LNCaP clone FGC (cell line): ENCODE data around the gene MDP1.

Experiments used
- DNase-seq: peaks from one replicate; pipeline ENCODE4 v3.0.0-alpha.2; 2011; ENCODE audit warnings: low read depth
- H3K4me3 ChIP-seq: 2 replicates; pipeline ENCODE4 v1.5.1; 2011; ENCODE audit warnings: mild to moderate bottlenecking, low read depth, low read length, control low read depth
- TF ChIP-seq, protein P1 (sequence below): IDR thresholded peaks from 2 replicates; pipeline ENCODE4 v1.5.1; 2012; ENCODE audit warnings: mild to moderate bottlenecking; ENCODE audit not compliant: control insufficient read depth, insufficient read depth; ENCODE audit errors: extremely low read depth

Gene MDP1

DNA sequence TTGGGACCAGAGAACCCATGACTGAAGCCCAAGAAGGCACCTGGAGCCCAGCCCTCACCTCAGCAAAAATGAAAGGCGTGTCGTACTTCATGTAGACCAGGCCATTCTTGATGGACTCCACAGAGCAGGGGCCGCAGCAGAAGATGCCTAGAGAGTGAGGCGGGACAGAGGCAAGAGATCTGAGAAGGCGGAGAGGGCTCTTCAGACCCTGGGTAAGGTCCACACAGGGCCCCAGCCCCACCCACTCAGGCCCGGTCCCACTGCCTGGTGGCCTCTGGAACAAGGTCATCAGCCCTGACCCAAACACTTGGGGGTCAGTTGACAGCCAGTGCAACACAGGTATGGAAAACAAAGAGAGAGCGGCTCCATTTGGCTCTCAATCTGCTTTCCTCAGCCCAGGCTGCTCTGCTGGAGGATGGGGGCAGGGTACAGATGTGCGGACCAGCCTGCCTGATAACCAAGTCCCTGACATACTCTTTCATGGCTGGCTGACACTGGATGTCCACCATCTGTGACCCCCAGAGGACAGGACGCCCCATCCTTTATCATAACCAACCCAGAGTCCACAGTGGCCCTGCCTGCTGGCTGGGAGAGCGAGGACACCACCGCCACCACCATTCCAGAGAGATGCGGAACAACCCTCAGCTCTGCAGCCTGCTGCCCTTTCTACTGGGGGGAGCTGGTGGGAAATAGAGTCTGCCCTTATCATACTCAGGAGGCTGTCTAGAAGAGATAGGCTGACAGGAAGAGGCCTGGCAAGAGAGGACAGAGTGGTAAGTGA, 40.3 kb upstream of the MDP1 start:
- no peak overlapping the region for H3K4me3 ChIP-seq
- DNase-seq: no peak
- TF ChIP-seq, protein P1, sequence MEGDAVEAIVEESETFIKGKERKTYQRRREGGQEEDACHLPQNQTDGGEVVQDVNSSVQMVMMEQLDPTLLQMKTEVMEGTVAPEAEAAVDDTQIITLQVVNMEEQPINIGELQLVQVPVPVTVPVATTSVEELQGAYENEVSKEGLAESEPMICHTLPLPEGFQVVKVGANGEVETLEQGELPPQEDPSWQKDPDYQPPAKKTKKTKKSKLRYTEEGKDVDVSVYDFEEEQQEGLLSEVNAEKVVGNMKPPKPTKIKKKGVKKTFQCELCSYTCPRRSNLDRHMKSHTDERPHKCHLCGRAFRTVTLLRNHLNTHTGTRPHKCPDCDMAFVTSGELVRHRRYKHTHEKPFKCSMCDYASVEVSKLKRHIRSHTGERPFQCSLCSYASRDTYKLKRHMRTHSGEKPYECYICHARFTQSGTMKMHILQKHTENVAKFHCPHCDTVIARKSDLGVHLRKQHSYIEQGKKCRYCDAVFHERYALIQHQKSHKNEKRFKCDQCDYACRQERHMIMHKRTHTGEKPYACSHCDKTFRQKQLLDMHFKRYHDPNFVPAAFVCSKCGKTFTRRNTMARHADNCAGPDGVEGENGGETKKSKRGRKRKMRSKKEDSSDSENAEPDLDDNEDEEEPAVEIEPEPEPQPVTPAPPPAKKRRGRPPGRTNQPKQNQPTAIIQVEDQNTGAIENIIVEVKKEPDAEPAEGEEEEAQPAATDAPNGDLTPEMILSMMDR: no peak

DNA sequence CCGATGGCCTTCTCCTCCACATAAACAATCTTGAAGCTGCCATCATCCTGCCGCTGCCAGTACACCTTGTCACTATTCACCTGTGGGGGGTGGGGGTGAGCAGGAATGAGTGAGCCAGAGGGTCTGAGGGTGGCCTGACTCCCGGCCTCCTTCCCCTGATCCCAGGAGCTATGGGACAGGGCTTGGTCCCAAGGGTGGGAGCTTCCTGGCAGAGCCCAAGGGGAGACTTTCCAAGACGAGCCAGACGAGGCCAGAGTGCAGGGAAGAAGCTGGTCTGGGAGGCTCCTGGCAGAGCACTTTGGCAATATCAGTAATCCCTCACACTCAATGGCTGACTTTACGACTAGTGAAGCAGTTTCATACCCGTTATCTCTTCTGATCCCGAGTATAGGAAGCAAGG, 39.6 kb upstream of the MDP1 start:
- no peak overlapping the region for H3K4me3 ChIP-seq
- no peak for DNase-seq
- TF ChIP-seq, protein P1: no peak

DNA sequence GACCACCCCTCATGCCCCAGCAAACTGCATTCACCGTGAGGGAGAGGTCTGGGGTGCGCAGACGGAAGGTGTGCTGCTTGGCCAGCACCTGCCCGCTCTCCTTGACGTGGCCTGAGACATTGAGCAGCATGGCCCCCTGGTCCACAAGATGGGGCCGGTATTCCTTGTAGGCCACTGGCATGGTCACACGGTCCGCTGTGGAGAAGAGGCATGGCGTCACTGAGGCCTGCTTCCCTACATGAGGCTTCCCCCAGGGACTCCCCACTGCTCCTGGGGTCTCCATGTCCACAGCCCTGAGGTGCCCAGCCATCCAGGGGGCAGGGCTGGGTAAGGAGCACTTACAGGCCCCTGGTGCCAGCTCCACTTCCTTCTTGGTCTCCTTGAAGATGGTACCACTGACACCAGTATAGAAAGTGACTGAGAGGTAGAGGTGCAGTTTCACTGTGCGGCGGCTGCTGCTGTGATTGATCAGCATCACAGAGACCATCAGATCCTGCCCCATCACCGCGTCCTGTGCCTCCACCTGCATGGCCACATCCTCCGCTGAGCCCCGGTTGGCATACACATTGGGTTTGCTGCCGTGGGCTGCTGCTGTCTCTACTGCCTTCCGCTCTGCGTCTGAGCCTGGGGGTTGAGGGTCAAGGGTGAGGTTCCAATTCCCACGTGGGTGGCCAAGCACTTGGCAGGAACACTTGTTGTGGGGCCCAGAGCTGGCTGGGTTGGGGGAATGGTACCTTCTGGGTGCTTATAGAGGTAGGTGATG, 38.9 kb upstream of the MDP1 start:
- H3K4me3 ChIP-seq: no peak overlapping the region
- TF ChIP-seq, protein P1: no peak
- DNase-seq: no peak

- TF ChIP-seq, protein P1: no peak
- no peak for DNase-seq
- no peak overlapping the region for H3K4me3 ChIP-seq
Observed at GRCh38 chr14:24253936-24254335, 38.1 kb upstream of the MDP1 start.

GRCh38 chr14:24252289-24253124, 36.6 kb upstream of the MDP1 start:
- no peak overlapping the region for H3K4me3 ChIP-seq
- no peak for DNase-seq
- TF ChIP-seq, protein P1: no peak

DNA sequence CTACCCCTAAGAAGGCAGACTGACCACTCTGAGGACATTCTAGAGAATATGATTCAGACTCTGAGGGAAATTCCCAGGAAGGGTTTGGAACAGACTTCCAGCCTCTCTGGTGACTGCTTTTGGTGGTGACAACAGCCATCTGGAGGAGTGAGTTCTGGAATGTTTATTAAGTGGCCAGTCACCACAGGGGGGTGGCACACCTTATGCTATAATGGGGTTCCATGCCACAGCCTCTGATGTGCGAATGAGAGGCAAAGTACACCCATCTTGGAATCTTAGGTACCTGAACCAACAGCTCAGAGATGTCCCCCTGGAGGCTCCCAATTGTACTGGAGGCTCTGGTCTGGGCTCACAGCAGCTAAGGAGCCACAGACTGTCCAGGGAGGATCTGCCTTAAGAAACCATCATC, 36.0 kb upstream of the MDP1 start:
- no peak overlapping the region for H3K4me3 ChIP-seq
- TF ChIP-seq, protein P1: no peak
- no peak for DNase-seq
